Measurements from ENCODE around the gene CRHBP. TPM values are rescaled to one million over a fixed set of nuclear protein-coding genes. Genes with fewer than 3 reads are reported as not detected.
"Not testable (repeated sequence)": the region's sequence is repeated elsewhere in the genome, so short reads cannot be mapped to it uniquely, and the experiment has no call there.

CRHBP gene, protein sequence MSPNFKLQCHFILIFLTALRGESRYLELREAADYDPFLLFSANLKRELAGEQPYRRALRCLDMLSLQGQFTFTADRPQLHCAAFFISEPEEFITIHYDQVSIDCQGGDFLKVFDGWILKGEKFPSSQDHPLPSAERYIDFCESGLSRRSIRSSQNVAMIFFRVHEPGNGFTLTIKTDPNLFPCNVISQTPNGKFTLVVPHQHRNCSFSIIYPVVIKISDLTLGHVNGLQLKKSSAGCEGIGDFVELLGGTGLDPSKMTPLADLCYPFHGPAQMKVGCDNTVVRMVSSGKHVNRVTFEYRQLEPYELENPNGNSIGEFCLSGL
- 0.09 and 0.51 TPM in 2 replicates for total RNA-seq (ENCODE audit: low replicate concordance)

GRCh38 chr5:76952795-76953536, at the start of gene CRHBP:
TSS of gene CRHBP (plus strand) at chr5:76953045. CDS start at chr5:76953135, 90 bp downstream.
- peaks cover 65% of the 10 kb centered on the region for H3K27me3 ChIP-seq
- no peaks in the 10 kb centered on the region for H3K79me2 ChIP-seq (ENCODE audit: low read depth)
- DNase-seq (ENCODE audit: low spot score): peak; percentile 37
- no peak within 1 kb of the TSS for H3K9ac ChIP-seq
- no peak within 1 kb of the TSS for H3K27ac Mint-ChIP-seq
- H3K4me1 ChIP-seq: no peaks in the 10 kb centered on the region
- no peaks in the 10 kb centered on the region for H3K36me3 ChIP-seq
- TF ChIP-seq EZH2phosphoT487 (IDR thresholded peaks at IDR 0.05): no peak
- TF ChIP-seq EZH2 (IDR thresholded peaks at IDR 0.05): no peak
- no peak for TF ChIP-seq CTCF (IDR thresholded peaks at IDR 0.05)
- peak within 1 kb of the TSS; percentile 84 for H3K4me3 Mint-ChIP-seq
- peaks cover 10% of the 10 kb centered on the region for H3K4me1 Mint-ChIP-seq
- H3K27me3 Mint-ChIP-seq (ENCODE audit: insufficient read depth, low read depth): peaks cover 34% of the 10 kb centered on the region
- peak within 1 kb of the TSS; percentile 72 for H2AFZ ChIP-seq (replicated peaks)
- H3F3A ChIP-seq (ENCODE audit: low read depth): no peaks in the 10 kb centered on the region
- H4K20me1 ChIP-seq (ENCODE audit: low read depth): no peaks in the 10 kb centered on the region
- H3K9me3 Mint-ChIP-seq: peaks cover 6% of the 10 kb centered on the region
- peak within 1 kb of the TSS; percentile 61 for H3K4me3 ChIP-seq
- peak within 1 kb of the TSS; percentile 95 for H3K4me2 ChIP-seq
- no peak within 1 kb of the TSS for H3K27ac ChIP-seq
- no peaks in the 10 kb centered on the region for H3K36me3 Mint-ChIP-seq
- H3K9me3 ChIP-seq (ENCODE audit: low read depth): no peaks in the 10 kb centered on the region

DNA sequence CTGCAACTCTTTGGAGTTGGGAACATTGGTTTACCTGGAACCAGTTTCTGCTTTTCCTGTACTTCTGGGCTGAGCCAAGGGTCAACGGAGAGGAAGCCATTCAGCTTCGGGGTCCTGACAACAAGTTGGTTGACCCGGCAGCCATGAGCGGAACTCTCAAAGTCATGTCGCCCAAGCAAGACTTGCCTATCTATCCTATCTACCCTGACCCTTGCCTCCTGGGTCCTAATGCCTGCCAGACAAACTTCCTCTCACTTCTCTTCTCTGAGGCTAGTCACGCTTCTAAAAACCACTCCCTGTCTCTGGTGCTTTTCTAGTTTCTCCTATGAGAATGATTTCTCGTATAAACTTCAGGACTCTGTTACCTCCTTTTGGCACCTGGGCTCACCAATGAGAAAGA, 44.7 kb upstream of the CRHBP start:
- no peaks in the 10 kb centered on the region for H4K20me1 ChIP-seq (ENCODE audit: low read depth)

GRCh38 chr5:76910344-76910933, 42.4 kb upstream of the CRHBP start:
- H3K4me3 ChIP-seq; H2AFZ ChIP-seq (replicated peaks); H3K9ac ChIP-seq; H3K9me3 Mint-ChIP-seq; H3K36me3 Mint-ChIP-seq; H3K9me3 ChIP-seq (ENCODE audit: low read depth); H3K4me2 ChIP-seq; H3F3A ChIP-seq (ENCODE audit: low read depth); H3K27ac ChIP-seq; H3K4me1 Mint-ChIP-seq; H3K4me3 Mint-ChIP-seq; H3K27me3 Mint-ChIP-seq (ENCODE audit: insufficient read depth, low read depth); H3K36me3 ChIP-seq; H4K20me1 ChIP-seq (ENCODE audit: low read depth); H3K27ac Mint-ChIP-seq; H3K4me1 ChIP-seq; DNase-seq (ENCODE audit: low spot score); H3K27me3 ChIP-seq; H3K79me2 ChIP-seq (ENCODE audit: low read depth): not testable (repeated sequence)

More for the DNA sequence above, 44.7 kb upstream of the CRHBP start:
- H3K4me1 ChIP-seq: no peaks in the 10 kb centered on the region
- H3K9ac ChIP-seq: no peak overlapping the region
- Mint-ChIP-seq H3K27ac (no peak overlapping the region), H3K9me3 (peaks cover 4% of the 10 kb centered on the region), H3K27me3 (ENCODE audit: insufficient read depth, low read depth) (peaks cover 5% of the 10 kb centered on the region), H3K4me1 (no peaks in the 10 kb centered on the region), H3K36me3 (no peaks in the 10 kb centered on the region), H3K4me3 (no peak overlapping the region)
- TF ChIP-seq EZH2 (IDR thresholded peaks at IDR 0.05): no peak
- TF ChIP-seq EZH2phosphoT487 (IDR thresholded peaks at IDR 0.05): no peak
- no peaks in the 10 kb centered on the region for H3K27me3 ChIP-seq
- DNase-seq (ENCODE audit: low spot score): no peak
- no peak overlapping the region for H2AFZ ChIP-seq (replicated peaks)
- no peaks in the 10 kb centered on the region for H3K79me2 ChIP-seq (ENCODE audit: low read depth)
- no peaks in the 10 kb centered on the region for H3K36me3 ChIP-seq
- H3K4me3 ChIP-seq: no peak overlapping the region
- no peaks in the 10 kb centered on the region for H3F3A ChIP-seq (ENCODE audit: low read depth)
- no peak overlapping the region for H3K27ac ChIP-seq
- no peak overlapping the region for H3K4me2 ChIP-seq
- no peaks in the 10 kb centered on the region for H3K9me3 ChIP-seq (ENCODE audit: low read depth)

DNA sequence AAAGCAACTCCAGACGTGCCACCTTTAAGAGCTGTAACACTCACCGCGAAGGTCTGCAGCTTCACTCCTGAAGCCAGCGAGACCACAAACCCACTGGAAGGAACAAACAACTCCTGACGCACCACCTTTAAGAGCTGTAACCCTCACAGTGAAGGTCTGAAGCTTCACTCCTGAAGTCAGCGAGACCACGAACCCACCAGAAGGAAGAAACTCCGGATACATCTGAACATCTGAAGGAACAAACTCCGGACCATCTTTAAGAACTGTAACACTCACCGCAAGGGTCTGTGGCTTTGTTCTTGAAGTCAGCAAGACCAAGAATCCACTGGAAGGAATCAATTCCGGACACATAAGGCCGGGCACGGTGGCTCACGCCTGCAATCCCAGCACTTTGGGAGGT, 38.2 kb upstream of the CRHBP start:
- not testable (repeated sequence) for H2AFZ ChIP-seq (replicated peaks); H3K27me3 Mint-ChIP-seq (ENCODE audit: insufficient read depth, low read depth); H3K4me3 Mint-ChIP-seq

More for the DNA sequence above, 38.2 kb upstream of the CRHBP start:
- not testable (repeated sequence) for H3K9me3 ChIP-seq (ENCODE audit: low read depth); H3K27ac Mint-ChIP-seq; H3K4me3 ChIP-seq; DNase-seq (ENCODE audit: low spot score); H3K4me1 ChIP-seq; H4K20me1 ChIP-seq (ENCODE audit: low read depth); H3K36me3 Mint-ChIP-seq; H3K9me3 Mint-ChIP-seq; H3K27ac ChIP-seq; H3K36me3 ChIP-seq; H3K9ac ChIP-seq; H3F3A ChIP-seq (ENCODE audit: low read depth); H3K4me2 ChIP-seq; H3K4me1 Mint-ChIP-seq; H3K79me2 ChIP-seq (ENCODE audit: low read depth); H3K27me3 ChIP-seq
